Psoas muscle (tissue), 8 donors: Measurements from ENCODE around the gene CMTM2. TPM values are rescaled to one million over a fixed set of nuclear protein-coding genes. Genes with fewer than 3 reads are reported as not detected.

Experiments used
- ATAC-seq, 4 donors: fragments of 200-7000 bp; cut with Tn5 transposase; one replicate each; pipeline ENCODE4 v1.9.1; 2020; ENCODE audit warnings: moderate library complexity in 3 of 4, mild to moderate bottlenecking in 2 of 4
- DNase-seq, 2 donors: peaks; one replicate each; pipeline ENCODE4 v3.0.0-alpha.2; 2020
- H3K27ac ChIP-seq: fragments of 200-600 bp; one replicate; pipeline ENCODE4 v1.8.0; 2022
- H3K27me3 ChIP-seq, 3 donors: fragments of 200-600 bp in 1 of 3; one replicate each; pipeline versions ENCODE4 v1.6.1 to v1.8.0; 2013 to 2022; ENCODE audit warnings: low read length in 2 of 3, mild to moderate bottlenecking in 2 of 3, moderate library complexity in 1 of 3; ENCODE audit not compliant: insufficient read depth in 3 of 3
- H3K36me3 ChIP-seq, 2 donors: fragments of 200-600 bp in 1 of 2; one replicate each; pipeline versions ENCODE4 v1.6.1 to v1.8.0; 2013 to 2022; ENCODE audit warnings: low read depth in 1 of 2, mild to moderate bottlenecking in 1 of 2, moderate library complexity in 1 of 2; ENCODE audit not compliant: insufficient read depth in 1 of 2
- H3K4me1 ChIP-seq: fragments of 200-600 bp; one replicate; pipeline ENCODE4 v1.8.0; 2022
- H3K4me3 ChIP-seq: fragments of 200-600 bp; one replicate; pipeline ENCODE4 v1.8.0; 2022; ENCODE audit warnings: mild to moderate bottlenecking
- H3K9me3 ChIP-seq: fragments of 200-600 bp; one replicate; pipeline ENCODE4 v1.8.0; 2022
- CTCF ChIP-seq: fragments of 200-600 bp; IDR thresholded peaks from one replicate; pipeline ENCODE4 v1.8.0; 2022; ENCODE audit warnings: antibody characterized with exemption
- WGBS, 3 donors: extraction: QIAGEN DNeasy Blood & Tissue Kit; methylation state at CpG; one replicate each; pipeline versions ENCODE4 v1.1.6 to v1.1.7; 2013; 5-methylcytosine and 5-hydroxymethylcytosine counted together
- intact Hi-C, 2 donors: fragments of 100-400 bp; cut with DNase I; formaldehyde crosslinking; loops; one replicate each; pipeline versions ENCODE4 v1.11.0 to v1.14.2; 2022
- polyA plus RNA-seq, 3 donors: library from polyadenylated mRNA; stranded (reverse); fragments of 200-250 nt; gene quantifications; one replicate each; pipeline ENCODE4 v1.2.3, GENCODE V29; 2013
- total RNA-seq, 4 donors: library from RNA; stranded (reverse); fragmentation: NEBNext Ultra II Directional in 2 of 4; extraction: Animal tissue kit (Norgen Biotek cat#: 25700) in 2 of 4; gene quantifications; one replicate each; pipeline versions ENCODE4 v1.2.1 to v1.2.4, GENCODE V29; 2021 to 2023
- donor health status: healthy with polysubstance abuse.
- donor health status: DM: no; HTN: no; CAD: no; lungs with moderate emphysema.
- donor health status: Bipolar disorder and iron deficiency.
- donor health status: healthy.
- donor health status: DM: yes; HTN: yes; CAD: no.
- donor health status: DM: no; HTN: no; CAD: no.
- donor health status: DM: no; HTN: no; CAD: no.
- donor health status: DM: yes; HTN: yes; CAD: no.

The CMTM2 gene
- total and polyA plus RNA-seq, 7 donors = 0.17 TPM; not detected in 6

- Histone ChIP-seq H3K27ac (no peak overlapping the region), H3K9me3 (no peaks in the 10 kb centered on the region), H3K4me3 (no peak overlapping the region), H3K27me3 (no peaks in the 10 kb centered on the region), H3K36me3 (peaks cover 0 to 44% of the 10 kb centered on the region in 2 donors), H3K4me1 (peaks cover 3% of the 10 kb centered on the region)
- DNase-seq (no peak), ATAC-seq (no peak)
- WGBS, 3 donors = 57 to 70% (median 63%) methylated on average over 14 of the region's 14 CpGs
- TF ChIP-seq CTCF = no peak
- intact Hi-C loops = loop anchor here in 1 of 2 donors (10.0 kb wide), 1 partner anchor 82 kb away; the partner anchor contains the start of gene CMTM4
These were observed 33.2 kb downstream of the CMTM2 start for GRCh38 chr16:66612422-66612821.

- Histone ChIP-seq H3K4me3 (no peak overlapping the region), H3K36me3 (peaks cover 0 to 44% of the 10 kb centered on the region in 2 donors), H3K27ac (no peak overlapping the region), H3K9me3 (no peaks in the 10 kb centered on the region), H3K27me3 (no peaks in the 10 kb centered on the region), H3K4me1 (peaks cover 19% of the 10 kb centered on the region)
- no peak for TF ChIP-seq CTCF
- ATAC-seq (no peak), DNase-seq (no peak)
- intact Hi-C loops = loop anchor here in 1 of 2 donors (10.0 kb wide), 1 partner anchor 81 kb away; the partner anchor contains the start of gene CMTM4
- WGBS, 3 donors = 83 to 91% (median 83%) methylated on average over 12 of the region's 12 CpGs
These were observed 35.0 kb downstream of the CMTM2 start for GRCh38 chr16:66614161-66614802.

GRCh38 chr16:66616169-66616568 lies 36.9 kb downstream of the CMTM2 start:
- WGBS, 3 donors = 94 to 96% (median 95%) methylated on average over 4 of the region's 4 CpGs
- DNase-seq (no peak), ATAC-seq (no peak)
- H3K4me1 ChIP-seq = peaks cover 29% of the 10 kb centered on the region
- H3K9me3 ChIP-seq = no peaks in the 10 kb centered on the region
- intact Hi-C loops = loop anchor here in 1 of 2 donors (10.0 kb wide), 1 partner anchor 79 kb away; the partner anchor contains the start of gene CMTM4
- H3K27me3 ChIP-seq = no peaks in the 10 kb centered on the region
- no peak for TF ChIP-seq CTCF
- no peak overlapping the region for H3K4me3 ChIP-seq
- no peak overlapping the region for H3K27ac ChIP-seq
- peaks cover 0 to 34% of the 10 kb centered on the region in 2 donors for H3K36me3 ChIP-seq

GRCh38 chr16:66616592-66616991 lies 37.3 kb downstream of the CMTM2 start:
- Histone ChIP-seq H3K4me3 (no peak overlapping the region), H3K27ac (no peak overlapping the region), H3K27me3 (no peaks in the 10 kb centered on the region), H3K36me3 (peaks cover 0 to 36% of the 10 kb centered on the region in 2 donors), H3K9me3 (no peaks in the 10 kb centered on the region), H3K4me1 (peaks cover 29% of the 10 kb centered on the region)
- ATAC-seq = no peak
- WGBS, 3 donors = 76 to 84% (median 78%) methylated on average over 9 of the region's 9 CpGs
- TF ChIP-seq CTCF = no peak
- DNase-seq = no peak
- intact Hi-C loops = loop anchor here in 1 of 2 donors (10.0 kb wide), 1 partner anchor 78 kb away; the partner anchor contains the start of gene CMTM4
